ENCODE results near the gene ABCD4.

Gene ABCD4

GRCh38 chr14:74246542-74246941 is 56.2 kb downstream of the ABCD4 start:
- peaks cover 99% of the 10 kb centered on the region for H3K27me3 Mint-ChIP-seq
- DNase-seq (ENCODE audit: low spot score in 2 of 2) (no peak), ATAC-seq (replicated peaks; ENCODE audit: extremely low read depth, poor library complexity, severe bottlenecking) (no peak)
- H3K9me3 Mint-ChIP-seq = no peaks in the 10 kb centered on the region
- H3K36me3 Mint-ChIP-seq (ENCODE audit: insufficient read depth) = peaks cover 4% of the 10 kb centered on the region
- no peak overlapping the region for H3K4me3 Mint-ChIP-seq
- no peak overlapping the region for H3K27ac Mint-ChIP-seq (ENCODE audit: low read depth)
- peaks cover 13% of the 10 kb centered on the region for H3K4me1 Mint-ChIP-seq

- Mint-ChIP-seq H3K4me1 (peaks cover 18% of the 10 kb centered on the region), H3K27ac (ENCODE audit: low read depth) (no peak overlapping the region), H3K27me3 (peaks cover 99% of the 10 kb centered on the region), H3K4me3 (no peak overlapping the region), H3K9me3 (no peaks in the 10 kb centered on the region), H3K36me3 (ENCODE audit: insufficient read depth) (peaks cover 4% of the 10 kb centered on the region)
- no peak for ATAC-seq (replicated peaks; ENCODE audit: extremely low read depth, poor library complexity, severe bottlenecking)
- no peak for DNase-seq (ENCODE audit: low spot score in 2 of 2)
Observed at GRCh38 chr14:74245292-74245691, 57.4 kb downstream of the ABCD4 start.

GRCh38 chr14:74244115-74244514 is 58.6 kb downstream of the ABCD4 start:
- Mint-ChIP-seq H3K27ac (ENCODE audit: low read depth) (no peak overlapping the region), H3K4me3 (no peak overlapping the region), H3K36me3 (ENCODE audit: insufficient read depth) (peaks cover 4% of the 10 kb centered on the region), H3K4me1 (peaks cover 19% of the 10 kb centered on the region), H3K27me3 (peaks cover 95% of the 10 kb centered on the region), H3K9me3 (no peaks in the 10 kb centered on the region)
- DNase-seq (ENCODE audit: low spot score in 2 of 2) = no peak
- ATAC-seq (replicated peaks; ENCODE audit: extremely low read depth, poor library complexity, severe bottlenecking) = no peak

GRCh38 chr14:74243051-74243450 is 59.7 kb downstream of the ABCD4 start:
- Mint-ChIP-seq H3K4me1 (peaks cover 19% of the 10 kb centered on the region), H3K36me3 (ENCODE audit: insufficient read depth) (peaks cover 4% of the 10 kb centered on the region), H3K27me3 (peaks cover 95% of the 10 kb centered on the region), H3K27ac (ENCODE audit: low read depth) (no peak overlapping the region), H3K9me3 (no peaks in the 10 kb centered on the region), H3K4me3 (no peak overlapping the region)
- no peak for ATAC-seq (replicated peaks; ENCODE audit: extremely low read depth, poor library complexity, severe bottlenecking)
- no peak for DNase-seq (ENCODE audit: low spot score in 2 of 2)

- H3K27ac Mint-ChIP-seq (ENCODE audit: low read depth) = no peak overlapping the region
- ATAC-seq (replicated peaks; ENCODE audit: extremely low read depth, poor library complexity, severe bottlenecking) (no peak), DNase-seq (ENCODE audit: low spot score in 2 of 2) (no peak)
- peaks cover 19% of the 10 kb centered on the region for H3K4me1 Mint-ChIP-seq
- H3K36me3 Mint-ChIP-seq (ENCODE audit: insufficient read depth) = peaks cover 4% of the 10 kb centered on the region
- no peak overlapping the region for H3K4me3 Mint-ChIP-seq
- H3K27me3 Mint-ChIP-seq = peaks cover 95% of the 10 kb centered on the region
- H3K9me3 Mint-ChIP-seq = no peaks in the 10 kb centered on the region
Observed at GRCh38 chr14:74242780-74243042, 60.0 kb downstream of the ABCD4 start.

- H3K4me1 Mint-ChIP-seq = peaks cover 19% of the 10 kb centered on the region
- H3K27ac Mint-ChIP-seq (ENCODE audit: low read depth) = no peak overlapping the region
- H3K4me3 Mint-ChIP-seq = peak overlapping the region; percentile 65
- DNase-seq (ENCODE audit: low spot score in 2 of 2) (no peak), ATAC-seq (replicated peaks; ENCODE audit: extremely low read depth, poor library complexity, severe bottlenecking) (no peak)
- H3K27me3 Mint-ChIP-seq = peaks cover 95% of the 10 kb centered on the region
- H3K36me3 Mint-ChIP-seq (ENCODE audit: insufficient read depth) = peaks cover 4% of the 10 kb centered on the region
- H3K9me3 Mint-ChIP-seq = no peaks in the 10 kb centered on the region
Observed at GRCh38 chr14:74242021-74242779, 60.5 kb downstream of the ABCD4 start.

- Mint-ChIP-seq H3K9me3 (no peaks in the 10 kb centered on the region), H3K4me3 (peak overlapping the region; percentile 65), H3K27ac (ENCODE audit: low read depth) (no peak overlapping the region), H3K27me3 (peaks cover 95% of the 10 kb centered on the region), H3K36me3 (ENCODE audit: insufficient read depth) (peaks cover 4% of the 10 kb centered on the region), H3K4me1 (peaks cover 19% of the 10 kb centered on the region)
- ATAC-seq (replicated peaks; ENCODE audit: extremely low read depth, poor library complexity, severe bottlenecking) = no peak
- DNase-seq (ENCODE audit: low spot score in 2 of 2) = no peak
Observed at GRCh38 chr14:74241652-74242017, 61.1 kb downstream of the ABCD4 start.

GRCh38 chr14:74240794-74241651 is 61.7 kb downstream of the ABCD4 start:
- Mint-ChIP-seq H3K9me3 (no peaks in the 10 kb centered on the region), H3K27ac (ENCODE audit: low read depth) (no peak overlapping the region), H3K27me3 (peaks cover 95% of the 10 kb centered on the region), H3K4me1 (peaks cover 19% of the 10 kb centered on the region), H3K4me3 (peak overlapping the region; percentile 65), H3K36me3 (ENCODE audit: insufficient read depth) (peaks cover 4% of the 10 kb centered on the region)
- peak; percentile 18 for ATAC-seq (replicated peaks; ENCODE audit: extremely low read depth, poor library complexity, severe bottlenecking)
- DNase-seq (ENCODE audit: low spot score in 2 of 2) = no peak

- Mint-ChIP-seq H3K9me3 (no peaks in the 10 kb centered on the region), H3K4me1 (peaks cover 19% of the 10 kb centered on the region)
- DNase-seq (ENCODE audit: low spot score in 2 of 2) = no peak
Observed at GRCh38 chr14:74239848-74240793, 62.6 kb downstream of the ABCD4 start.

GRCh38 chr14:74238974-74239847 is 63.5 kb downstream of the ABCD4 start, which contains the start of gene VSX2:
Gene VSX2, plus strand, starts transcription at chr14:74239449. Its CDS starts 113 bp downstream, at chr14:74239562.
- peak within 1 kb of the TSS; percentile 65 for H3K4me3 Mint-ChIP-seq
- no peak for DNase-seq (ENCODE audit: low spot score in 2 of 2)
- ATAC-seq (replicated peaks; ENCODE audit: extremely low read depth, poor library complexity, severe bottlenecking) = no peak
- no peaks in the 10 kb centered on the region for H3K9me3 Mint-ChIP-seq
- H3K4me1 Mint-ChIP-seq = peaks cover 19% of the 10 kb centered on the region
- no peak within 1 kb of the TSS for H3K27ac Mint-ChIP-seq (ENCODE audit: low read depth)
- peaks cover 2% of the 10 kb centered on the region for H3K36me3 Mint-ChIP-seq (ENCODE audit: insufficient read depth)
- peaks cover 89% of the 10 kb centered on the region for H3K27me3 Mint-ChIP-seq

More at GRCh38 chr14:74239848-74240793, 62.6 kb downstream of the ABCD4 start:
- Mint-ChIP-seq H3K4me3 (peak overlapping the region; percentile 65), H3K27me3 (peaks cover 89% of the 10 kb centered on the region), H3K36me3 (ENCODE audit: insufficient read depth) (peaks cover 4% of the 10 kb centered on the region), H3K27ac (ENCODE audit: low read depth) (no peak overlapping the region)
- ATAC-seq (replicated peaks; ENCODE audit: extremely low read depth, poor library complexity, severe bottlenecking) = no peak

GRCh38 chr14:74237441-74237840 is 65.3 kb downstream of the ABCD4 start:
- Mint-ChIP-seq H3K9me3 (no peaks in the 10 kb centered on the region), H3K4me1 (peaks cover 19% of the 10 kb centered on the region), H3K27me3 (peaks cover 88% of the 10 kb centered on the region), H3K4me3 (no peak overlapping the region), H3K27ac (ENCODE audit: low read depth) (no peak overlapping the region), H3K36me3 (ENCODE audit: insufficient read depth) (peaks cover 2% of the 10 kb centered on the region)
- ATAC-seq (replicated peaks; ENCODE audit: extremely low read depth, poor library complexity, severe bottlenecking) (no peak), DNase-seq (ENCODE audit: low spot score in 2 of 2) (no peak)
